ENCODE results near the gene PPM1N. TPM values are rescaled to one million over a fixed set of nuclear protein-coding genes. Genes with fewer than 3 reads are reported as not detected.
A peak's percentile ranks its signal among the peaks of the same experiment; 100 is the strongest.

The PPM1N gene
- total and polyA plus RNA-seq, 2 of the 13 experiments (the other 11 are each of a cell fraction or from before 2014, with no cell fraction given) = 0.31 to 1.8 TPM

GRCh38 chr19:45506246-45506988, 8.2 kb downstream of the PPM1N start (continued):
- no peak for TF ChIP-seq AHDC1 (CRISPR knock-in tag; IDR thresholded peaks at IDR 0.05; ENCODE audit: borderline replicate concordance)
- no peak; the same call in 1 of the 2 replicates for TF ChIP-seq TOE1 (CRISPR knock-in tag; IDR thresholded peaks at IDR 0.05)
- no peak for TF ChIP-seq ZNF646 (CRISPR knock-in tag; IDR thresholded peaks at IDR 0.05)
- TF ChIP-seq ZNF34 (CRISPR knock-in tag; IDR thresholded peaks at IDR 0.05; ENCODE audit: borderline replicate concordance) = no peak
- TF ChIP-seq NFE2L1 (CRISPR knock-in tag; IDR thresholded peaks at IDR 0.05; ENCODE audit: borderline replicate concordance) = no peak
- TF ChIP-seq SP5 (CRISPR knock-in tag; IDR thresholded peaks at IDR 0.05; ENCODE audit: borderline replicate concordance, low read depth) = no peak
- TF ChIP-seq MXI1 (IDR thresholded peaks at IDR 0.05; ENCODE audit: borderline replicate concordance, low read depth, low read length) = peak; percentile 76; the same call in 1 of the 3 replicates
- no peak; the same call in 1 of the 2 replicates for TF ChIP-seq ZFP91 (CRISPR knock-in tag; IDR thresholded peaks at IDR 0.05; ENCODE audit: borderline replicate concordance)
- TF ChIP-seq HBP1 (CRISPR knock-in tag; IDR thresholded peaks at IDR 0.05; ENCODE audit: low read depth) = no peak
- no peak for TF ChIP-seq ELF4 (CRISPR knock-in tag; IDR thresholded peaks at IDR 0.05; ENCODE audit: borderline replicate concordance)
